CD8-positive, alpha-beta T cell (primary cell): ENCODE data around the gene ANO8. TPM values are rescaled to one million over a fixed set of nuclear protein-coding genes. Genes with fewer than 3 reads are reported as not detected.

Experiments used
- total RNA-seq, 46 experiments: library from RNA in 2 of 46; stranded (reverse) in 2 of 46; gene quantifications; one replicate each; pipeline ENCODE4 v1.2.3 and lab custom pipeline; 2021 to 2026

Gene ANO8
- total RNA-seq, 2 experiments from 2014 or later = 11.6 to 12.5 TPM

Other genes with a start within 250 kb of the ANO8 start
- 10 to 100 TPM; 23.1 to 25.3 TPM for gene USE1, start 119.5 kb downstream of the ANO8 start, total RNA-seq
- gene OCEL1, start 108.6 kb downstream of the ANO8 start, total RNA-seq = 10 to 100 TPM; 20.9 to 24.9 TPM
- gene NR2F6, start 88.9 kb downstream of the ANO8 start, total RNA-seq = under 1 TPM; 0.31 to 0.38 TPM
- not detected for gene USHBP1, start 70.1 kb downstream of the ANO8 start, total RNA-seq
- 10 to 100 TPM; 46.9 to 58.0 TPM for gene BABAM1, start 67.4 kb downstream of the ANO8 start, total RNA-seq
- gene ANKLE1, start 53.0 kb downstream of the ANO8 start, total RNA-seq = 1 to 10 TPM; 1.3 TPM
- 1 to 10 TPM; 3.3 to 3.9 TPM for gene ABHD8, start 31.4 kb downstream of the ANO8 start, total RNA-seq
- 10 to 100 TPM; 29.5 to 33.8 TPM for gene MRPL34, start 29.0 kb downstream of the ANO8 start, total RNA-seq
- gene DDA1, start 25.3 kb downstream of the ANO8 start, total RNA-seq = 10 to 100 TPM; 47.7 to 54.6 TPM
- 10 to 100 TPM; 20.8 to 25.7 TPM for gene GTPBP3, start 2.7 kb upstream of the ANO8 start, total RNA-seq
- not detected for gene PLVAP, start 42.5 kb upstream of the ANO8 start, total RNA-seq
- gene CCDC194, start 59.3 kb upstream of the ANO8 start, total RNA-seq = under 1 TPM; 0.79 to 0.89 TPM
- gene BST2, start 70.8 kb upstream of the ANO8 start, total RNA-seq = 10 to 100 TPM; 25.1 to 29.7 TPM
- 10 to 100 TPM in 1 of 2 experiments, 1 to 10 TPM in 1; 9.1 to 10.4 TPM for gene MVB12A, start 85.2 kb upstream of the ANO8 start, total RNA-seq
- not detected for gene TMEM221, start 113.8 kb upstream of the ANO8 start, total RNA-seq
- not detected for gene NXNL1, start 126.1 kb upstream of the ANO8 start, total RNA-seq
- gene SLC27A1, start 135.7 kb upstream of the ANO8 start, total RNA-seq = 1 to 10 TPM; 8.1 to 9.4 TPM
- 10 to 100 TPM; 34.7 TPM for gene PGLS, start 176.8 kb upstream of the ANO8 start, total RNA-seq
- gene COLGALT1, start 220.8 kb upstream of the ANO8 start, total RNA-seq = 10 to 100 TPM; 22.7 to 26.3 TPM